Measurements from ENCODE around the gene BPGM. TPM values are rescaled to one million over a fixed set of nuclear protein-coding genes. Genes with fewer than 3 reads are reported as not detected.

The BPGM gene
- total RNA-seq, 2 donors from 2014 or later: 18.3 to 18.7 TPM

DNA sequence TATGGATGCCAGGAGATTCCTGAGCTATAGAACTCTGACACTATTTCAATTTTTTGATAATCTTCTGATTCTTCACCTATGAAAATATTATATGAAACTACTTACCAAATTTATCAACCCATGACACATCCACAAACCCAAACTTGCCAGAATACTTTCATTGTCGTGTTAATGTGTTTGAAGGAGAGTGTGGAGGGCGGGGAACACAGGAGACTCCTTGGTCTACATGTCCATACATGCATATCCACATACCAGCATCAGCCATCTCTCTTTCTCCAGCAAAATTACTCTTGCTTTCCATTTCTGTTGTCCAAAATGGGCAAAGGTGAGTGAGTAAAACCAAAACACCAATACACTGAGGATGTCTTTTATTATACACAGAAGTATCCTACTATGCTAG is 23.5 kb upstream of the BPGM start:
- Histone ChIP-seq H3K9me3 (no peaks in the 10 kb centered on the region), H3K4me1 (replicated peaks) (no peaks in the 10 kb centered on the region), H3K27me3 (replicated peaks; ENCODE audit: insufficient read depth) (no peaks in the 10 kb centered on the region), H3K36me3 (no peaks in the 10 kb centered on the region), H3K4me3 (no peak overlapping the region), H3K27ac (no peak overlapping the region)
- 57% methylated on average over 2 of the region's 2 CpGs for WGBS
- intact Hi-C loops (cut with DNase I): no loop called here
- no peak for DNase-seq (ENCODE audit: low spot score)
- TF ChIP-seq, protein P1, sequence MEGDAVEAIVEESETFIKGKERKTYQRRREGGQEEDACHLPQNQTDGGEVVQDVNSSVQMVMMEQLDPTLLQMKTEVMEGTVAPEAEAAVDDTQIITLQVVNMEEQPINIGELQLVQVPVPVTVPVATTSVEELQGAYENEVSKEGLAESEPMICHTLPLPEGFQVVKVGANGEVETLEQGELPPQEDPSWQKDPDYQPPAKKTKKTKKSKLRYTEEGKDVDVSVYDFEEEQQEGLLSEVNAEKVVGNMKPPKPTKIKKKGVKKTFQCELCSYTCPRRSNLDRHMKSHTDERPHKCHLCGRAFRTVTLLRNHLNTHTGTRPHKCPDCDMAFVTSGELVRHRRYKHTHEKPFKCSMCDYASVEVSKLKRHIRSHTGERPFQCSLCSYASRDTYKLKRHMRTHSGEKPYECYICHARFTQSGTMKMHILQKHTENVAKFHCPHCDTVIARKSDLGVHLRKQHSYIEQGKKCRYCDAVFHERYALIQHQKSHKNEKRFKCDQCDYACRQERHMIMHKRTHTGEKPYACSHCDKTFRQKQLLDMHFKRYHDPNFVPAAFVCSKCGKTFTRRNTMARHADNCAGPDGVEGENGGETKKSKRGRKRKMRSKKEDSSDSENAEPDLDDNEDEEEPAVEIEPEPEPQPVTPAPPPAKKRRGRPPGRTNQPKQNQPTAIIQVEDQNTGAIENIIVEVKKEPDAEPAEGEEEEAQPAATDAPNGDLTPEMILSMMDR (IDR thresholded peaks at IDR 0.05): no peak
- no peak for TF ChIP-seq POLR2AphosphoS5 (IDR thresholded peaks at IDR 0.05)
- no peak for TF ChIP-seq POLR2A (IDR thresholded peaks at IDR 0.05)

DNA sequence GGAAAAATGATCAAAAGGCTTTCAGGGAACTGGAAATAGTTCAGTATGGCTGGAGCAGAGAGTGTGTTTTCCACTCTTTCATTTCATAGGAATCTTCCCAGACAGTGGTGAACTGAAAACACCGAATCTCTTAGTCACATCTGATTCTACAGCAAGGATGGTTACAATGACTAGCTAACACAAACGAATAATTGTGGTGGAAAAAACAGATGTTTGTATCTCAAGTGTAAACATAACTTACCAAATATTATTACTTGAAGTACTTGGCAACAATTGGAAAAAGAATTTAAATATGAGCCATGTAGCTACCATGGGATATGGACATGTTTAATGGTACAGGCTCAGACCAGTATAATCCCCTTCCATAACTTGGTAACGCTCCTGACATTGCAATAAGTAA is 21.1 kb upstream of the BPGM start:
- Histone ChIP-seq H3K9me3 (no peaks in the 10 kb centered on the region), H3K27me3 (replicated peaks; ENCODE audit: insufficient read depth) (no peaks in the 10 kb centered on the region), H3K27ac (no peak overlapping the region), H3K4me1 (replicated peaks) (no peaks in the 10 kb centered on the region), H3K36me3 (no peaks in the 10 kb centered on the region), H3K4me3 (no peak overlapping the region)
- intact Hi-C loops (cut with DNase I): no loop called here
- no peak for DNase-seq (ENCODE audit: low spot score)
- WGBS: 56% methylated on average over 3 of the region's 3 CpGs
- no peak for TF ChIP-seq POLR2A (IDR thresholded peaks at IDR 0.05)
- no peak for TF ChIP-seq POLR2AphosphoS5 (IDR thresholded peaks at IDR 0.05)
- TF ChIP-seq, protein P1 (IDR thresholded peaks at IDR 0.05): no peak

DNA sequence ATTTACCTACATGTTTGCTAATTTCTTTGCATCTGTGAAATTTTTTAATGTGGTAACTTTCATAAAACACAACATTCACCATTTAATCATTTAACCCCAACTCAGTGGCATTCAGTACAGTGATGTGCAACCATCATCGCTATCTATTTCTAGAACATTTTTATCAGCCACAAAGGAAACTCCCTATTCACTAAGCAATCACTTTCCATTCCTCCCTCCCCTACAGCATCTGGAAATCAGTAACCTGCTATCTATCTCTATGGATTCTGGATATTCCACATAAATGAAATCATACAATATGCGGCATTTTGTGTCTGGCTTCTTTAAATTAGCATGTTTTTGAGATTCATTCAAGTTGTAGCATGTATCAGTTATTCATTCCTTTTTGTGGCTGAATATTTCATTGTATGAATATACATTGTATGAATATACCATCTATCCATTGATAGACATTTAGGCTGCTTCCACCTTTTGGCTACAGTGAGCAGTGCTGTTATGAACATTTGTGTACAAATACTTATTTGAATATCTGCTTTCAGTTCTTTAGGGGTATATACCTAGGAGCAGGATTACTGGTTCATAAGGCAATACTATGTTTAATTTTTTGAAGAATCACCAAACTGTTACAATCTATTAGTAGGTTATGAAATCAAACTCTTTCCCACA is 19.4 kb upstream of the BPGM start:
- TF ChIP-seq, protein P1 (IDR thresholded peaks at IDR 0.05): no peak
- TF ChIP-seq POLR2A (IDR thresholded peaks at IDR 0.05) (no peak), POLR2AphosphoS5 (IDR thresholded peaks at IDR 0.05) (no peak)
- no peak overlapping the region for H3K27ac ChIP-seq
- no peak for DNase-seq (ENCODE audit: low spot score)
- 86% methylated on average over 2 of the region's 2 CpGs for WGBS
- H3K36me3 ChIP-seq: no peaks in the 10 kb centered on the region
- no peaks in the 10 kb centered on the region for H3K27me3 ChIP-seq (replicated peaks; ENCODE audit: insufficient read depth)
- H3K4me1 ChIP-seq (replicated peaks): no peaks in the 10 kb centered on the region
- no peak overlapping the region for H3K4me3 ChIP-seq
- H3K9me3 ChIP-seq: no peaks in the 10 kb centered on the region
- intact Hi-C loops (cut with DNase I): no loop called here

DNA sequence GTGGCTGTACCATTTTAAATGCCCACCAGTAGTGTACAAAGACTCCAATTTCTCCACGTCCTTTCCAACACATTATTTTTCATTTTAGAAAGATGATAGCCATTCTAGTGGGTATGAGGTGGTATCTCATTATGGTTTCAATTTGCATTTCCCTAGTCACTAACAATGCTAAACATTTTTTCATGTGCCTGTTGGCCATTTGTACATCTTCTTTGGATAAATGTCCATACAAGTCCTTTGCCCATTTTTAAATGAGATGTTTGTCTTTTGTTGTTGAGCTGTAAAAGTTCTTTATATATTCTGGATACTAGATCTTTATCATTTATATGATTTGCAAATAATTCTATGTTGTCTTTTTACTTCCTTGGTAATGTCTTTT is 18.9 kb upstream of the BPGM start:
- no peaks in the 10 kb centered on the region for H3K4me1 ChIP-seq (replicated peaks)
- H3K36me3 ChIP-seq: no peaks in the 10 kb centered on the region
- no peak overlapping the region for H3K4me3 ChIP-seq
- TF ChIP-seq POLR2A (IDR thresholded peaks at IDR 0.05) (no peak), POLR2AphosphoS5 (IDR thresholded peaks at IDR 0.05) (no peak)
- TF ChIP-seq, protein P1 (IDR thresholded peaks at IDR 0.05): no peak
- no peak for DNase-seq (ENCODE audit: low spot score)
- no peaks in the 10 kb centered on the region for H3K27me3 ChIP-seq (replicated peaks; ENCODE audit: insufficient read depth)
- H3K9me3 ChIP-seq: no peaks in the 10 kb centered on the region
- intact Hi-C loops (cut with DNase I): no loop called here
- no peak overlapping the region for H3K27ac ChIP-seq
- 21% methylated on average over 1 of the region's 1 CpG for WGBS

DNA sequence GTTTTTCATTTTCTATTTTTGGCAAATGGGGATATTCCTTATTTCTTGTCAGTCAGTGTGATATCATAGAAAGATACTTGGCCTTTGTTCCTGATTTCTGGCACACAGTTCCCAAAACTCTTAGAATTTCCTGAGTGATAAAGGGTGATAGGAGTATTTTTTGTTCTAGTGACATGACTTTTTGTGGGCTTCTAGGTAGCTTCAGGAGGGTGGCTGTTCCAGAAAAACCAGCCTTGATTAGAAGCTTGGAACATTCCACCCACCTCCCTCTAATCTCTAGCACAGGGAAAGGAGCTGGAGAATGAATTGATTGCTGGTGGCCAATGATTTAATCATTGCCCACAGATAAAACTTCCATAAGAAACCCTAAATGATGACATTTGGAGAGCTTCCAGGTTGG is 17.2 kb upstream of the BPGM start:
- no peaks in the 10 kb centered on the region for H3K9me3 ChIP-seq
- no peaks in the 10 kb centered on the region for H3K27me3 ChIP-seq (replicated peaks; ENCODE audit: insufficient read depth)
- no peak for DNase-seq (ENCODE audit: low spot score)
- TF ChIP-seq, protein P1 (IDR thresholded peaks at IDR 0.05): no peak
- TF ChIP-seq POLR2A (IDR thresholded peaks at IDR 0.05) (no peak), POLR2AphosphoS5 (IDR thresholded peaks at IDR 0.05) (no peak)
- intact Hi-C loops (cut with DNase I): no loop called here
- no peak overlapping the region for H3K4me3 ChIP-seq
- H3K4me1 ChIP-seq (replicated peaks): no peaks in the 10 kb centered on the region
- H3K27ac ChIP-seq: no peak overlapping the region
- no peaks in the 10 kb centered on the region for H3K36me3 ChIP-seq
